K562 treated with DMSO at 1 percent for 4 hours (cell line): Measurements from ENCODE around the gene VRTN. TPM values are rescaled to one million over a fixed set of nuclear protein-coding genes. Genes with fewer than 3 reads are reported as not detected.

ENCODE experiments used
- total RNA-seq: library from RNA; unstranded; fragments of 300-600 nt; gene quantifications from 2 replicates; pipeline ENCODE4 v1.2.3, GENCODE V29; 2022; ENCODE audit not compliant: insufficient read depth

VRTN gene
- total RNA-seq, result not detected in 2 replicates

GRCh38 chr14:74348241-74348734 lies at the start of gene VRTN:
VRTN (plus strand) TSS chr14:74348471; CDS start chr14:74356784, 8,313 bp downstream.

GRCh38 chr14:74302634-74303569 lies 45.4 kb upstream of the VRTN start, which contains the start of gene ABCD4:
ABCD4 (minus strand) TSS chr14:74302934; CDS start chr14:74302912, 22 bp downstream.

Other genes starting within 250 kb of the VRTN start
- not detected in 2 replicates for gene VSX2, start 109.0 kb upstream of the VRTN start, total RNA-seq
- gene ABCD4, start 45.5 kb upstream of the VRTN start, total RNA-seq, result 13.2 and 19.8 TPM in 2 replicates
- gene SYNDIG1L, start 77.7 kb downstream of the VRTN start, total RNA-seq, result not detected in 2 replicates
- 149 and 150 TPM in 2 replicates for gene NPC2, start 144.8 kb downstream of the VRTN start, total RNA-seq
- 7.5 and 7.7 TPM in 2 replicates for gene ISCA2, start 145.3 kb downstream of the VRTN start, total RNA-seq